ENCODE data around the gene GLI3. TPM values are rescaled to one million over a fixed set of nuclear protein-coding genes. Genes with fewer than 3 reads are reported as not detected.

Gene GLI3
- total RNA-seq, 1 donor from 2014 or later: 32.0 TPM

DNA sequence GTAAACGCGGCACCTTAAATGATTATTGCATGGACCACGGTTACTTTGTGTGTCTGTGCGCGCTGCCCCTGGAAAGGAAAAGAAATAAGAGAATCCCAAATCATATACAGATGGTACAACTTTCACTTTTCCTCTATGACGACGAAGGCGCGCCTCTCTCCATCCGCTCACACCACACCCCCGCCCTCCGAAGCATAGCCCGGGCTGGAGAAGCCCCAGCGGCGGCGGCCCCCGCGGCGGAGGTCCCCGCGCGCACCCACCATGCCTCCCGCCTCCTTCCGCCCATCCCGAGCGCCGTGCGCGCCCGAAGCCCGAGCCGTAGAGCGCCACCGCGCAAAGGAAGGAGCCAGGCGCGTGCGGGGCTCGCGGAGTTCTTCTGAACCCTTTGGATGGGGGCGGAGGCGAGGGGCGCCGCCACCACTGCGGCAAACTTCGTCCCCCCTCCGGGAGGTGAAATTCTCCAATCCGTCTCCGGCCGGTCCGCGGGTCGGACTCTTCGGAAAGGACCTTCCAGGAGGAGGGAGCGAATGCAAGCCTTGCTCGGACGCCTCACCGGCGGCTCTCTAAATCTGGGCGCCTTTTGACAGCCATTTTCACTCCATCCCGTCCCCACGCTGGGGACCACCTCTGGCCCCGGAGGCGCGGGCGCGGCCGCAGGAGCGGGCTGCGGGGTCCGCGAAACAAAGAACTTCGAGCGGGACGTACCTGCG, 588 bp downstream of the GLI3 start:
- peaks cover 8% of the 10 kb centered on the region for H3K36me3 Mint-ChIP-seq
- H3K27ac Mint-ChIP-seq: peak overlapping the region; percentile 95
- H3K4me1 Mint-ChIP-seq: peaks cover 60% of the 10 kb centered on the region
- peak overlapping the region; percentile 89 for H3K27ac ChIP-seq
- H2AFZ ChIP-seq (replicated peaks): no peak overlapping the region
- H3K79me2 ChIP-seq (ENCODE audit: low read depth): peaks cover 54% of the 10 kb centered on the region
- H3K4me2 ChIP-seq: peak overlapping the region; percentile 86
- no peak for TF ChIP-seq EZH2phosphoT487 (IDR thresholded peaks at IDR 0.05)
- TF ChIP-seq EZH2 (IDR thresholded peaks at IDR 0.05): no peak
- TF ChIP-seq, protein P1, sequence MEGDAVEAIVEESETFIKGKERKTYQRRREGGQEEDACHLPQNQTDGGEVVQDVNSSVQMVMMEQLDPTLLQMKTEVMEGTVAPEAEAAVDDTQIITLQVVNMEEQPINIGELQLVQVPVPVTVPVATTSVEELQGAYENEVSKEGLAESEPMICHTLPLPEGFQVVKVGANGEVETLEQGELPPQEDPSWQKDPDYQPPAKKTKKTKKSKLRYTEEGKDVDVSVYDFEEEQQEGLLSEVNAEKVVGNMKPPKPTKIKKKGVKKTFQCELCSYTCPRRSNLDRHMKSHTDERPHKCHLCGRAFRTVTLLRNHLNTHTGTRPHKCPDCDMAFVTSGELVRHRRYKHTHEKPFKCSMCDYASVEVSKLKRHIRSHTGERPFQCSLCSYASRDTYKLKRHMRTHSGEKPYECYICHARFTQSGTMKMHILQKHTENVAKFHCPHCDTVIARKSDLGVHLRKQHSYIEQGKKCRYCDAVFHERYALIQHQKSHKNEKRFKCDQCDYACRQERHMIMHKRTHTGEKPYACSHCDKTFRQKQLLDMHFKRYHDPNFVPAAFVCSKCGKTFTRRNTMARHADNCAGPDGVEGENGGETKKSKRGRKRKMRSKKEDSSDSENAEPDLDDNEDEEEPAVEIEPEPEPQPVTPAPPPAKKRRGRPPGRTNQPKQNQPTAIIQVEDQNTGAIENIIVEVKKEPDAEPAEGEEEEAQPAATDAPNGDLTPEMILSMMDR (IDR thresholded peaks at IDR 0.05): no peak
- H3K9me3 Mint-ChIP-seq: no peaks in the 10 kb centered on the region
- H3K4me3 Mint-ChIP-seq: peak overlapping the region; percentile 99
- no peaks in the 10 kb centered on the region for H3K36me3 ChIP-seq
- H3K4me1 ChIP-seq: peaks cover 57% of the 10 kb centered on the region
- no peaks in the 10 kb centered on the region for H3K9me3 ChIP-seq (ENCODE audit: low read depth)
- H3K9ac ChIP-seq: peak overlapping the region; percentile 63
- H3K4me3 ChIP-seq: peak overlapping the region; percentile 99
- peak; percentile 80 for DNase-seq (ENCODE audit: low spot score)
- H4K20me1 ChIP-seq (ENCODE audit: low read depth): peaks cover 45% of the 10 kb centered on the region
- no peaks in the 10 kb centered on the region for H3K27me3 ChIP-seq
- H3F3A ChIP-seq (ENCODE audit: low read depth): peaks cover 69% of the 10 kb centered on the region
- peaks cover 6% of the 10 kb centered on the region for H3K27me3 Mint-ChIP-seq (ENCODE audit: insufficient read depth, low read depth)

DNA sequence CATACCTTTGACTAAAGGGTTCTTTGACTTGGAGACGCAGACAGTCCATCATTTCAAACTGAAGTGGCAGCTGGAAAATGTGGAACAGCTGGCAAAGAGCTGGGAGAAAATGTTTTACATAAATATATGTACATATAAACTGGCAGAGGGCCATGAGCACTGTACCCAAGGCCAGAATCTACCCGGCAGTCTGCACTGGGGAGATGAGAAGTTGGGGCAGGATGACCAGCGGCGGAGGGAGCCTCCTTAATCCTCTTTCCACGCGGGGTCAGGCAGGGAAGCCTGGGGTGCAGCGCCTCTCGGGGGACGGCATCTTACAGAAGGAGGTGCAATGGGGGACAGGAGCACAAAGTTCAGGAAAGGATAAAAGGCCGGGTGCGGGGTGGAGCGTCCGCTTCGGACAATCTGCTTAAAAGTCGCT, 1.3 kb downstream of the GLI3 start:
- no peak overlapping the region for H2AFZ ChIP-seq (replicated peaks)
- Mint-ChIP-seq H3K27me3 (ENCODE audit: insufficient read depth, low read depth) (peaks cover 6% of the 10 kb centered on the region), H3K9me3 (no peaks in the 10 kb centered on the region), H3K4me1 (peaks cover 62% of the 10 kb centered on the region), H3K4me3 (peak overlapping the region; percentile 99), H3K27ac (peak overlapping the region; percentile 95), H3K36me3 (peaks cover 8% of the 10 kb centered on the region)
- peak overlapping the region; percentile 63 for H3K9ac ChIP-seq
- TF ChIP-seq EZH2phosphoT487 (IDR thresholded peaks at IDR 0.05) (no peak), EZH2 (IDR thresholded peaks at IDR 0.05) (no peak)
- TF ChIP-seq, protein P1 (IDR thresholded peaks at IDR 0.05): no peak
- H3K4me2 ChIP-seq: peak overlapping the region; percentile 86
- no peaks in the 10 kb centered on the region for H3K9me3 ChIP-seq (ENCODE audit: low read depth)
- peaks cover 51% of the 10 kb centered on the region for H4K20me1 ChIP-seq (ENCODE audit: low read depth)
- H3K4me1 ChIP-seq: peaks cover 64% of the 10 kb centered on the region
- H3K36me3 ChIP-seq: no peaks in the 10 kb centered on the region
- no peaks in the 10 kb centered on the region for H3K27me3 ChIP-seq
- H3K27ac ChIP-seq: peak overlapping the region; percentile 89
- peaks cover 69% of the 10 kb centered on the region for H3F3A ChIP-seq (ENCODE audit: low read depth)
- DNase-seq (ENCODE audit: low spot score): peak; percentile 39
- H3K79me2 ChIP-seq (ENCODE audit: low read depth): peaks cover 61% of the 10 kb centered on the region
- peak overlapping the region; percentile 99 for H3K4me3 ChIP-seq

DNA sequence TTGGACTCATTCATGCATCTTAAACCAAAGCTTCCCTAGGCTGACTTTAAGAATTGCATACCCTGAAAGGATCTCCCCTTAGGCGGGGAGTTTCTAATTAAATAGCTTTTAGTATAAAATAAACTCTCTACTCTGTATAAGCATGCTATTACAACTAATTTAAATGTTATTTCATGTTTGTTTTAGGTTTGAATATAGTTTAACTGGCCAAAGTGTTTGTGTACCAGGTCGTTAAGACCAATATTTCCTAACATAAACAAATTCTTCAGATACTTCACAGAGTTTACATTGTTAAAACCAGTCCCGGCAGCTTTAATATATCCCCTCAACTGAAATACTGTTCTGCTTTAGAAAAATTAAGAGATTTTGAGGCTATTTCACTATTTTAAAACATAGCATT, 2.3 kb downstream of the GLI3 start:
- TF ChIP-seq EZH2 (IDR thresholded peaks at IDR 0.05) (no peak), EZH2phosphoT487 (IDR thresholded peaks at IDR 0.05) (no peak)
- TF ChIP-seq, protein P1 (IDR thresholded peaks at IDR 0.05): no peak
- H3K4me1 ChIP-seq: peaks cover 66% of the 10 kb centered on the region

More for the DNA sequence above, 2.3 kb downstream of the GLI3 start:
- Histone ChIP-seq H3K4me3 (peak overlapping the region; percentile 99), H3K9ac (peak overlapping the region; percentile 63), H3K79me2 (ENCODE audit: low read depth) (peaks cover 71% of the 10 kb centered on the region), H3K36me3 (no peaks in the 10 kb centered on the region), H3K27me3 (no peaks in the 10 kb centered on the region), H2AFZ (replicated peaks) (no peak overlapping the region), H4K20me1 (ENCODE audit: low read depth) (peaks cover 61% of the 10 kb centered on the region), H3K27ac (peak overlapping the region; percentile 34), H3K9me3 (ENCODE audit: low read depth) (no peaks in the 10 kb centered on the region), H3F3A (ENCODE audit: low read depth) (peaks cover 68% of the 10 kb centered on the region), H3K4me2 (peak overlapping the region; percentile 86)
- peaks cover 6% of the 10 kb centered on the region for H3K27me3 Mint-ChIP-seq (ENCODE audit: insufficient read depth, low read depth)
- peaks cover 8% of the 10 kb centered on the region for H3K36me3 Mint-ChIP-seq
- DNase-seq (ENCODE audit: low spot score): peak; percentile 21
- peaks cover 61% of the 10 kb centered on the region for H3K4me1 Mint-ChIP-seq
- peak overlapping the region; percentile 95 for H3K27ac Mint-ChIP-seq
- peak overlapping the region; percentile 99 for H3K4me3 Mint-ChIP-seq
- no peaks in the 10 kb centered on the region for H3K9me3 Mint-ChIP-seq

Data from neural progenitor cell (in vitro differentiated cells).